Measurements from ENCODE around the gene GPC6.
A peak's percentile ranks its signal among the peaks of the same experiment; 100 is the strongest.

DNA sequence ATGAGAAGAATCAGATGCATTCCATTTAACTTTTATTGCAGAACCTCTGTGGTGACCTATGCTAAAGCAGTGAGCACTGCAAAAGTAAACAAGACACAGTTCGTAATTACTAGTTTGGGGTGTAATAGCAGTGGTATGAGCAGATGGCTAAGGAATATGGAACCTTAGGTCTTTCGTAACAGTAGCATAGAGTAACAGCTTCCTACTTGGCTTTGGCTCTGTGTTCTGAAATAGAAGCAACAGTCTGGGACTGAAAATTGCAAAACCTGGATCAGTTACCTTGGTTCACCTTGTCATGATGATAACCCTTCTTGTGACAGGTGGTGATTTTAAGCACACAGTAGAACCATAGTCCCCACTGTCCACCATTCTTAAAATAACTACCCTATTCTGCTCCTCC lies 303.4 kb downstream of the GPC6 start:
- TF ChIP-seq, protein P1, sequence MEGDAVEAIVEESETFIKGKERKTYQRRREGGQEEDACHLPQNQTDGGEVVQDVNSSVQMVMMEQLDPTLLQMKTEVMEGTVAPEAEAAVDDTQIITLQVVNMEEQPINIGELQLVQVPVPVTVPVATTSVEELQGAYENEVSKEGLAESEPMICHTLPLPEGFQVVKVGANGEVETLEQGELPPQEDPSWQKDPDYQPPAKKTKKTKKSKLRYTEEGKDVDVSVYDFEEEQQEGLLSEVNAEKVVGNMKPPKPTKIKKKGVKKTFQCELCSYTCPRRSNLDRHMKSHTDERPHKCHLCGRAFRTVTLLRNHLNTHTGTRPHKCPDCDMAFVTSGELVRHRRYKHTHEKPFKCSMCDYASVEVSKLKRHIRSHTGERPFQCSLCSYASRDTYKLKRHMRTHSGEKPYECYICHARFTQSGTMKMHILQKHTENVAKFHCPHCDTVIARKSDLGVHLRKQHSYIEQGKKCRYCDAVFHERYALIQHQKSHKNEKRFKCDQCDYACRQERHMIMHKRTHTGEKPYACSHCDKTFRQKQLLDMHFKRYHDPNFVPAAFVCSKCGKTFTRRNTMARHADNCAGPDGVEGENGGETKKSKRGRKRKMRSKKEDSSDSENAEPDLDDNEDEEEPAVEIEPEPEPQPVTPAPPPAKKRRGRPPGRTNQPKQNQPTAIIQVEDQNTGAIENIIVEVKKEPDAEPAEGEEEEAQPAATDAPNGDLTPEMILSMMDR (IDR thresholded peaks at IDR 0.05; ENCODE audit: low read depth, low read length, missing input control): no peak
- no peak for TF ChIP-seq EGR1 (IDR thresholded peaks at IDR 0.05; ENCODE audit: low read depth in 2 of 2)
- TF ChIP-seq, protein P2, sequence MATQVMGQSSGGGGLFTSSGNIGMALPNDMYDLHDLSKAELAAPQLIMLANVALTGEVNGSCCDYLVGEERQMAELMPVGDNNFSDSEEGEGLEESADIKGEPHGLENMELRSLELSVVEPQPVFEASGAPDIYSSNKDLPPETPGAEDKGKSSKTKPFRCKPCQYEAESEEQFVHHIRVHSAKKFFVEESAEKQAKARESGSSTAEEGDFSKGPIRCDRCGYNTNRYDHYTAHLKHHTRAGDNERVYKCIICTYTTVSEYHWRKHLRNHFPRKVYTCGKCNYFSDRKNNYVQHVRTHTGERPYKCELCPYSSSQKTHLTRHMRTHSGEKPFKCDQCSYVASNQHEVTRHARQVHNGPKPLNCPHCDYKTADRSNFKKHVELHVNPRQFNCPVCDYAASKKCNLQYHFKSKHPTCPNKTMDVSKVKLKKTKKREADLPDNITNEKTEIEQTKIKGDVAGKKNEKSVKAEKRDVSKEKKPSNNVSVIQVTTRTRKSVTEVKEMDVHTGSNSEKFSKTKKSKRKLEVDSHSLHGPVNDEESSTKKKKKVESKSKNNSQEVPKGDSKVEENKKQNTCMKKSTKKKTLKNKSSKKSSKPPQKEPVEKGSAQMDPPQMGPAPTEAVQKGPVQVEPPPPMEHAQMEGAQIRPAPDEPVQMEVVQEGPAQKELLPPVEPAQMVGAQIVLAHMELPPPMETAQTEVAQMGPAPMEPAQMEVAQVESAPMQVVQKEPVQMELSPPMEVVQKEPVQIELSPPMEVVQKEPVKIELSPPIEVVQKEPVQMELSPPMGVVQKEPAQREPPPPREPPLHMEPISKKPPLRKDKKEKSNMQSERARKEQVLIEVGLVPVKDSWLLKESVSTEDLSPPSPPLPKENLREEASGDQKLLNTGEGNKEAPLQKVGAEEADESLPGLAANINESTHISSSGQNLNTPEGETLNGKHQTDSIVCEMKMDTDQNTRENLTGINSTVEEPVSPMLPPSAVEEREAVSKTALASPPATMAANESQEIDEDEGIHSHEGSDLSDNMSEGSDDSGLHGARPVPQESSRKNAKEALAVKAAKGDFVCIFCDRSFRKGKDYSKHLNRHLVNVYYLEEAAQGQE (IDR thresholded peaks at IDR 0.05): no peak
- TF ChIP-seq JUND (IDR thresholded peaks at IDR 0.05): no peak
- no peak for TF ChIP-seq YY1 (IDR thresholded peaks at IDR 0.05)
- no peak for TF ChIP-seq FOXA1 (IDR thresholded peaks at IDR 0.05)
- TF ChIP-seq GABPA (IDR thresholded peaks at IDR 0.05 in 1 of 2, conservative IDR thresholded peaks at IDR 0.05 in 1 of 2): no peak
- TF ChIP-seq SP1 (IDR thresholded peaks at IDR 0.05): no peak
- no peak for TF ChIP-seq RAD21 (IDR thresholded peaks at IDR 0.05)
- TF ChIP-seq, protein P3, sequence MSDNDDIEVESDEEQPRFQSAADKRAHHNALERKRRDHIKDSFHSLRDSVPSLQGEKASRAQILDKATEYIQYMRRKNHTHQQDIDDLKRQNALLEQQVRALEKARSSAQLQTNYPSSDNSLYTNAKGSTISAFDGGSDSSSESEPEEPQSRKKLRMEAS (IDR thresholded peaks at IDR 0.05): no peak
- TF ChIP-seq HNF4G (IDR thresholded peaks at IDR 0.05): no peak
- TF ChIP-seq RXRA (IDR thresholded peaks at IDR 0.05): peak in 1 of 2 donors; percentile 51
- TF ChIP-seq, protein P4, sequence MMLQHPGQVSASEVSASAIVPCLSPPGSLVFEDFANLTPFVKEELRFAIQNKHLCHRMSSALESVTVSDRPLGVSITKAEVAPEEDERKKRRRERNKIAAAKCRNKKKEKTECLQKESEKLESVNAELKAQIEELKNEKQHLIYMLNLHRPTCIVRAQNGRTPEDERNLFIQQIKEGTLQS (IDR thresholded peaks at IDR 0.05): no peak
- TF ChIP-seq FOXA2 (IDR thresholded peaks at IDR 0.05): peak; percentile 7

Data from liver (tissue), 3 donors.